Thyroid gland (tissue), 4 donors: ENCODE results near the gene TMUB2. TPM values are rescaled to one million over a fixed set of nuclear protein-coding genes. Genes with fewer than 3 reads are reported as not detected.

Experiments used
- DNase-seq, 2 donors: peaks; one replicate each; pipeline ENCODE4 v3.0.0-alpha.2; 2019
- H3K27ac ChIP-seq, 3 donors: fragments of 200-600 bp; sonication (generic); 1 replicate in 2 of 3; 2 replicates in 1 of 3; pipeline ENCODE4 v1.5.1; 2016 to 2019; ENCODE audit warnings: mild to moderate bottlenecking in 1 of 3, moderate library complexity in 1 of 3
- H3K27me3 ChIP-seq: fragments of 200-600 bp; sonication (generic); one replicate; pipeline ENCODE4 v1.5.1; 2019
- H3K36me3 ChIP-seq, 2 donors: fragments of 200-600 bp; sonication (generic); one replicate each; pipeline ENCODE4 v1.5.1; 2016 to 2019
- H3K4me1 ChIP-seq, 2 donors: fragments of 200-600 bp; sonication (generic); one replicate each; pipeline ENCODE4 v1.5.1; 2017 to 2019
- H3K4me3 ChIP-seq, 3 donors: fragments of 200-600 bp; sonication (generic); replicated peaks in 1 of 3; 1 replicate in 2 of 3; 2 replicates in 1 of 3; pipeline ENCODE4 v1.5.1; 2016; ENCODE audit warnings: mild to moderate bottlenecking in 1 of 3
- H3K9me3 ChIP-seq: fragments of 200-600 bp; sonication (generic); one replicate; pipeline ENCODE4 v1.5.1; 2017
- CTCF ChIP-seq, 6 experiments: fragments of 200-600 bp in 3 of 6; fragments of 450-650 bp in 3 of 6; sonication (generic) in 3 of 6; IDR thresholded peaks; one replicate each; pipeline ENCODE4 v1.5.1; 2016 to 2019; ENCODE audit warnings: antibody characterized with exemption in 6 of 6, mild to moderate bottlenecking in 2 of 6, inconsistent platforms in 1 of 6, moderate library complexity in 1 of 6
- POLR2A ChIP-seq, 2 donors: fragments of 450-650 bp; IDR thresholded peaks; one replicate each; pipeline ENCODE4 v1.6.1; 2017; ENCODE audit warnings: antibody characterized with exemption in 2 of 2, mild to moderate bottlenecking in 2 of 2, moderate library complexity in 1 of 2
- WGBS, 2 donors: methylation state at CpG; one replicate each; pipeline ENCODE4 v1.1.5; 2017; 5-methylcytosine and 5-hydroxymethylcytosine counted together
- intact Hi-C: fragments of 100-400 bp; cut with DNase I; formaldehyde crosslinking; loops from one replicate; pipeline ENCODE4 v1.15.1; 2023
- total RNA-seq, 4 donors: library from RNA; depleted of rRNA; stranded (reverse); fragments of >200 nt; gene quantifications; one replicate each; pipeline ENCODE4 v1.2.3, GENCODE V29; 2016

Gene TMUB2
- total RNA-seq, 4 donors from 2014 or later = 30.6 to 50.5 (median 44.6) TPM

GRCh38 chr17:44170499-44171201 is 16.1 kb upstream of the TMUB2 start, which contains the start of gene ASB16:
ASB16 (plus strand) TSS chr17:44170704; CDS start chr17:44170790, 86 bp downstream.
- Histone ChIP-seq H3K27me3 (no peaks in the 10 kb centered on the region), H3K4me1 (peaks cover 4 to 21% of the 10 kb centered on the region in 2 donors), H3K36me3 (no peaks in the 10 kb centered on the region), H3K27ac (peak within 1 kb of the TSS; percentile 66 to 75 (median 70)), H3K4me3 (no peak within 1 kb of the TSS), H3K9me3 (no peaks in the 10 kb centered on the region)
- WGBS, 2 donors = 32 to 35% methylated on average over 4 to 9 of the region's 21 CpGs
- DNase-seq = peak; percentile 74 to 82
- intact Hi-C loops = loop anchor here (10.0 kb wide), 1 partner anchor 226 kb away; the partner anchor contains the start of gene PPY
- TF ChIP-seq POLR2A (IDR thresholded peaks at IDR 0.05) (peak in 1 of 2 donors; percentile 28), CTCF (IDR thresholded peaks at IDR 0.05) (no peak)

GRCh38 chr17:44171931-44172455 is 14.8 kb upstream of the TMUB2 start:
- Histone ChIP-seq H3K4me1 (peaks cover 4 to 21% of the 10 kb centered on the region in 2 donors), H3K9me3 (no peaks in the 10 kb centered on the region), H3K4me3 (no peak overlapping the region), H3K27ac (no peak overlapping the region), H3K36me3 (no peaks in the 10 kb centered on the region), H3K27me3 (no peaks in the 10 kb centered on the region)
- intact Hi-C loops = loop anchor here (10.0 kb wide), 1 partner anchor 227 kb away; the partner anchor contains the start of gene PPY
- TF ChIP-seq CTCF (IDR thresholded peaks at IDR 0.05) = no peak
- no peak for TF ChIP-seq POLR2A (IDR thresholded peaks at IDR 0.05)
- 85 to 87% methylated on average over 7 to 17 of the region's 17 CpGs for WGBS, 2 donors
- DNase-seq = no peak

GRCh38 chr17:44174427-44174826 is 12.3 kb upstream of the TMUB2 start:
- no peak overlapping the region for H3K27ac ChIP-seq
- DNase-seq = no peak
- H3K4me3 ChIP-seq = no peak overlapping the region
- no peaks in the 10 kb centered on the region for H3K9me3 ChIP-seq
- WGBS, 2 donors = 89 to 95% methylated on average over 2 of the region's 2 CpGs
- no peak for TF ChIP-seq CTCF (IDR thresholded peaks at IDR 0.05)
- TF ChIP-seq POLR2A (IDR thresholded peaks at IDR 0.05) = no peak
- H3K4me1 ChIP-seq = peaks cover 4 to 12% of the 10 kb centered on the region in 2 donors
- H3K36me3 ChIP-seq = no peaks in the 10 kb centered on the region
- intact Hi-C loops = loop anchor here (10.0 kb wide), 1 partner anchor 230 kb away; the partner anchor contains the start of gene PPY
- H3K27me3 ChIP-seq = no peaks in the 10 kb centered on the region

GRCh38 chr17:44176257-44176656 is 10.5 kb upstream of the TMUB2 start:
- Histone ChIP-seq H3K27me3 (no peaks in the 10 kb centered on the region), H3K27ac (no peak overlapping the region), H3K4me1 (no peaks in the 10 kb centered on the region), H3K9me3 (no peaks in the 10 kb centered on the region), H3K36me3 (no peaks in the 10 kb centered on the region), H3K4me3 (no peak overlapping the region)
- TF ChIP-seq POLR2A (IDR thresholded peaks at IDR 0.05) (no peak), CTCF (IDR thresholded peaks at IDR 0.05) (no peak)
- WGBS, 2 donors = 92 to 100% methylated on average over 1 of the region's 1 CpG
- DNase-seq = no peak
- intact Hi-C loops = loop anchor here (10.0 kb wide), 1 partner anchor 231 kb away; the partner anchor contains the start of gene PPY
